ENCODE data around the gene PIP5K1A.
A peak's percentile ranks its signal among the peaks of the same experiment; 100 is the strongest.
"Not testable (repeated sequence)": the region's sequence is repeated elsewhere in the genome, so short reads cannot be mapped to it uniquely, and the experiment has no call there.

The PIP5K1A gene

DNA sequence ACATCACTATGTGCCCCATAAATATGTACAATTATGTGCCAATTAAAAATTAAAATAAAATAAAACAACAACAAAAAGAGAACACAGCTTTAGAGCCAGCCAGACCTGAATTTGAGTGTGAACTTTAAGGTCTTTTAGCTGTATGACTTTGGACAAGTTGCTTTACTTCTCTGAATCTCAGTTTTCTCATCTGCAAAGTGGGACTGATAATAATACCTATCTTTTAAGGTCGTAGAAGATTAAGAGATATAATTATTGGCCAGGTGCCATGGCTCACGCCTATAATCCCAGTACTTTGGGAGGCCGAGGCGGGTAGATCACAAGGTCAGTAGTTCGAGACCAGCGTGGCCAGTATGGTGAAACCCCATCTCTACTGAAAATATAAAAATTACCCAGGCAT, 5.0 kb upstream of the PIP5K1A start:
- DNase-seq (ENCODE audit: low read depth): no peak

DNA sequence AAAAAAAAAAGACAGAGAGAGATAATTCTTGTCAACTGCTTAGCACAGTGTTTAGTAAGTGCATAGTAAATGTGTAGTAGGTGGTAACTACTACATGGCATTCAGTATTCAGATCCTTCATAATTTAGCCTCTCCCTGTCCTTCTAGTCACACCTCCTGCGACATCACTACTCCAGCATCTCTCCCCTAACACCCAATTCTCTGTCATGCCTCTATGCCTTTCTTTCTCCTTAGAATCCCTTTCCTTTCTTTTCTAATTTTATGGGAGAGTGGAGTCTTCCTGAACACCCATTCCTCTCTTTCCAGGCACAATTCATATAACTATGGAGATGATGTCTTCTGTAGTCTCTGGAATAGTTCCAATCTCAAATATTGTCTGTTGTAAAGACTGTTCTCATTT, 4.5 kb upstream of the PIP5K1A start:
- no peak for DNase-seq (ENCODE audit: low read depth)

DNA sequence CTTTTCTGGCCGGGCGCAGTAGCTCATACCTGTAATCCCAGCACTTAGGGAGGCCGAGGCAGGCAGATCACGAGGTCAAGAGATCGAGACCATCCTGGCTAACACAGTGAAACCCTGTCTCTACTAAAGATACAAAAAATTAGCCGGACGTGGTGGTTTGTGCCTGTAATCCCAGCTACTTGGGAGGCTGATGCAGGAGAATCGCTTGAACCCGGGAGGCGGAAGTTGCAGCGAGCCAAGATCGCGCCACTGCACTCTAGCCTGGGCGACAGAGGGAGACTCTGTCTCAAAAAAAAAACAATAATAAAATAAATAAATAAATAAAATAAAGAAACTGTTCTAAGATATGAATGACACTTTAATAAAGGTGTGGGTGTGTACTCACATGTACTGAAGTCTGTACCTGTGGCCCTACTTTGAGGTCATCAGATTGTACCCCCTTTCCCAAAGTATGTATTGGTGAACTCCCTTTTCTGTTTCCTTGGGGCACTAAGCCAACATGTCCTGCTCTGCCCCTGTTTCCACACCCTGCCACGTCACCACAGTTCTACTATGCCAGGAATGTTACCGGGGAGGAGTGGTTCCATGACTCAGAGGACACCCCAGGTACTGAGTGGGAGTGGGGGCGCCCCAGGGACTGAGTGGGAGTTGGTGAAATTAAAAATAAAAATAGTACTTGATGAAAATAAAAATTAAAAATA, 3.3 kb upstream of the PIP5K1A start:
- peak; percentile 51 for DNase-seq (ENCODE audit: low read depth)

DNA sequence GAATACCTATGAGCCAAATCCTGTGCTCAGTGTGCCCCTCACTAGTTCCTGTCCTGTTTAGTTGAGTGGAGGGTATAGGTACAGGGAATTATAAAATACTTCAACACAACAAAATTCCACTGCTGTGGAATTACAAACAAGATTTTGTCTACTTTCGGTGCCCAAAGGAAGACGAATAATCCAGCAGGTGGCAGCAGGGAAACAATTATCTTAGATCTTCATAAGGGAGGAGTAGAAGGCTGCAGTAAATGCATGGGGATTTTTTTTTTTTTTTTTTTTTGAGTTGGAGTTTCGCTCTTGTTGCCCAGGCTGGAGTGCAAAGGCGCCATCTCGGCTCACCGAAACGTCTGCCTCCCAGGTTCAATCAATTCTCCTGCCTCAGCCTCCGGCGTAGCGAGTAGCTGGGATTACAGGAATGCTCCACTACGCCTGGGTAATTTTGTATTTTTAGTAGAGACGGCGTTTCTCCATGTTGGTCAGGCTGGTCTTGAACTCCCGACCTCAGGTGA, 2.0 kb upstream of the PIP5K1A start:
- DNase-seq (ENCODE audit: low read depth): peak; percentile 83

DNA sequence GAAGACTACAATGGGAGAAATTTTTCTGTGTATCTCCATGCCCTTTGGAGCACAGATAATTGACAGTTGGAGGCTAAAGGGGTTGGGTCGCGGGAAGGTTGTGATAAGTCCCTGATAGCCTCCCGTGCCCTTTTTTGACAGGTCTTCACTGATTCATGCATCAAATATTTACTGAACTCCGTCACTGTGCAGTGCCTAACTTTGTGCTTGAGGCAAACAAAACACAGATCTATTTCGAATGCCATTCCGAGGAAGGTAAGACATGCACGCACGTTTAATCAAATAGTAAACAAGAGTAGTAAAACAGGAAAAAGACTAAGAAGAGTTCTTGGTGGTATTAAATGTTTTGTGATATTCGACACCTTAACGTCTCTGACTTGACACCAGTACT, 494 bp upstream of the PIP5K1A start:
- no peak for DNase-seq (ENCODE audit: low read depth)

DNA sequence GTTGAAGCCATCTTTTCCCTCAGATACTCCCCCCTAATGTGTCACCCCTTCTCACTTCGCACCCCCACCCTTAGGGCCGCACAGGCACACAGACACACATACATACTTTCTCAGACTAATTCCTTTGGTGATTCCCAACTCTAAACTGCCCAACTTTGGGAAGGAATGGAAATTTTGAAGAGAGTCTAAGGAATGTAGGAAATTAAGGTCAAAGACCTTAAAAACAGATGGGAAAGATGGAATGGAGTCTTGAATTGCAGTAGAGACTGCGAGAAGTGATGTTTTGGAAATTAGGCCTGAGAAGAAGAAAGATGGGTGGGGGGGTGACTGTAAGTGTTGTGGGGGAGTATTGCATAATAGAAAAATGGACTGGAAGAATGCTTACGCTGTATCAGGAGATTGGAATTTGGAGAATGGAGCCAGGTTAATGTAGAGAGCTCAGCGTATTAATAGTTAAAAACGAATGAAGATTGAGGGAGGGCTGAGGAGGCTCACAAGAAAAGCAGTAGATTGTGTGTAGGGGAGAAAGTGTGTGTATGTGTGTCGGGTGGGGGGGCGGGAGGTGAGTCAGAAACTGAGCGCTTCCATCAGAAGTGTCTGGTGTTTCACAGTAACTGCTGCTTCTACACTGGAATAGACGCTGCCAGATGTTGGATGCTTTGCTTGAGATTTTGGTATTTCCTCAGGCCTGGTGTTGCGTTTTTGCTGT, 1.7 kb downstream of the PIP5K1A start:
- DNase-seq (ENCODE audit: low read depth): peak; percentile 68

DNA sequence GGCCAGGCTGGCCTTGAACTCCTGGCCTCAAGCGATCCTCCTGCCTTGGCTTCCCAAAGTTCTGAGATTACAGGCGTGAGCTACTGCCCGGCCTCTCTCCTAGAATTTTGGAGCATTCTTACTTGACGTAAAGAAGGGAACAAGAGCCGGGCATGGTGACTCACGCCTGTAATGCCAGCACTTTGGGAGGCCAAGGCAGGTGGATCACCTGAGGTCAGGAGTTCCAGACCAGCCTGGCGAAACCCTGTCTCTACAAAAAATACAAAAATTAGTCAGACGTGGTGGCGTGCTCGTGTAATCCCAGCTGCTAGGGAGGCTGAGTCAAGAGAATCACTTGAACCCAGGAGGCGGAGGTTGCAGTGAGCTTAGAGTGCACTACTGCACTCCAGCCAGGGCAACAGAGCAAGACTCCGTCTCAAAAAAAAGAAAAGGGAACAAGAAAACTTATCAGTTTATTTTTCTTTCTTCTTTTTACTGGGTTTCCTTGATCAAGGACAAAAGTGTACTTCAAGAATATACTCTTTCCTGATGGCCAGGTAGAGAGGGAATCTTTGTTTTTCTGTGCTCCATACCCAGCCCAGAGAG, 7.1 kb downstream of the PIP5K1A start:
- DNase-seq (ENCODE audit: low read depth): not testable (repeated sequence)

DNA sequence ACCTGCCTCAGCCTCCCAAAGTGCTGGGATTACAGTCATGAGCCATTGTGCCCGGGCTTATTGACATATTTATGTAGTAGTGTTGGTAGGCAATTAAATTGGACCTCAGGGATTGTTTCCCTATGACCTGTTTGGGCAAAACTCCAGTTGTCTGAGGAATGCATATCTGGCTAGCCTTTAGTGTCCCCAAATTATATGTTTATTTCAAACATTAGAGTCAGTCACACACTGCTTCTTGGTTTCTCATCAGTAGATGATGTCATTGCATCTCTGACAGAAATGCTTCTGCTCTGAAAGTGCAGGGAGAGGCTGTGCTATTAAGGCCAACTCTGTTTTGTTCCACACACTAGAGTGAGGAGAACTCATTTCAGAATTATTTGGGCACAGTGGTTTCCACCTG, 12.5 kb downstream of the PIP5K1A start:
- peak; percentile 9 for DNase-seq (ENCODE audit: low read depth)

DNA sequence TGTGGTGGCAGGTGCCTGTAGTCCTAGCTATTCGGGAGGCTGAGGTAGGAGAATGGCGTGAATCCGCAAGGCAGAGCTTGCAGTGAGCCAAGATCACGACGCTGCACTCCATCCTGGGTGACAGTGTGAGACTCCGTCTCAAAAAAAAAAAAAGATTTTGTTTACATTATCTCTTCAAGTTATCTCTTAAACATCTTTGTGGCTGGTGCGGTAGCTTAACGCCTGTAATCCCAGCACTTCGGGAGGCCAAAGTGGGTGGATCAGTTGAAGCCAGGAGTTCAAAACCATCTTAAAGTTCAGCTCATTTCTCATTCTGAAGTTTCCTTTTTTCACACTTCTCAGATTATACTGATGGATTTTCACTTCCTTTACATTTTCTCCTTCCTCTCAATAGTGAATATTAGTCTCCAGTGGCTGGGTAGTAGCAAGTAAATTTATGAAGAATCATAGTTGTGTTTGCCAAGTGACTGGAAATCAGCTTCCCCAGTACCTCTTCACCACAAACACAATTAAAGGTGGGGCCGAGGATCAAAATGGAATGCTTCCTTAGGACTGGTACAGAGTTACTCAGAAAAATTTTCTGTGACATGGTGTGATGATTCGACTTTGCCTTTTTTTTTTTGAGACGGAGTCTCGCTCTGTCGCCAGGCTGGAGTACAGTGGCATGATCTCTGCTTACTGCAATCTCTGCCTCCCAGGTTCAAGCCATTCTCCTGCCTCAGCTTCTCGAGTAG, 13.8 kb downstream of the PIP5K1A start:
- DNase-seq (ENCODE audit: low read depth): no peak

DNA sequence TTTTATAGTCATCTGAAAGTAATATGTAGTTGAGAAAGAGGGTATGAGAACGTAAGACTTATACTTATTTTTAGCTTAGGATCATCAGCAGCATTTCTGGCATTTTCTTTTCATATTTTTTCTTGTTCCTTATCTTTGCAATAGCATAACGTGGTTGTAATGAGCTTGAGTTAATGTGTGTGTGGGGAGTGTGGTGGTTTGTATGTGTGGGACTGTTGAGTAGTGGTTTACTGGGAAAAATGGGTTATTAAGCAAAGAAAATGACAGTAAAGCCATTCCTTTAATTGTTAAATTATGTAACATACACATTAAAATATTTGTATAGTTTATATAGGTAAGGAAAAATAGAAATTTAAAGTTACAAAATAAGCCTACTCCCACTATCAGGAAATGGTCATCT, 15.2 kb downstream of the PIP5K1A start:
- DNase-seq (ENCODE audit: low read depth): no peak

DNA sequence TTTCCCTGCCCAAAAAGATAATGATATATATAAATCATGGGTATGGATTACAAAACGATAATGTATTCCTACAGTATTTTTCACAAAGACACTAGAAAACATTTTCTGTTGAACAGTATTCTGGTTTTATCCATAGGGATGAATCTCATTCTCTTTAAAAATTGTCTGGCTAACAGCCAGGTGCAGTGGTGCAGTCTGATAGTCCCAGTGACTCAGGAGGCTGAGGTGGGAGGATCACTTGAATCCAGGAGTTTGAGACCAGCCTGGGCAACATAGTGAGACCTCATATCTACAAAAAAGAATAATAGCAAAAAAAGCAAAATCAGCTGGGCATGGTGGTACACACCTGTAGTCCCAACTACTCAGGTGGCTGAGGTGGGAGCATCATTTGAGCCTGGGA, 23.3 kb downstream of the PIP5K1A start:
- no peak for DNase-seq (ENCODE audit: low read depth)

DNA sequence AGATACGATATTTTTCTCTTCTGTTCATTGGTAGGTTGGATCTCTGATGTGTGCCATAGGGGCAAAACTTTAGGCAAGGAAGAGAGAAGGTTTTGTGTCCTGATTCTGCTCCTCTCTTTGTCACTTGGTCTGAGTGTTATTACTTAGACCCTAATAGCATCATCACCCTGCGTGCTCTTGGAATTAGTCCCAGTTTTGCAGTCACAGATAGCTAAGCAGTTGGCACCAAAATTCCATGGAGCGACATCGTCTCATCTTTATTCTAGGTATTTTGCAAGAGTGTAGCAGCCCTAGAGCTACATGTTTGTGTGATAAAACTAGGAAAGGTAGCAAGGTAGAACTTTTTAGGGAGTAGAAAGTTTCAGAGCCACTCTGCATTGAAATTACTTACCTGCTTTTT, 23.8 kb downstream of the PIP5K1A start:
- DNase-seq (ENCODE audit: low read depth): no peak

DNA sequence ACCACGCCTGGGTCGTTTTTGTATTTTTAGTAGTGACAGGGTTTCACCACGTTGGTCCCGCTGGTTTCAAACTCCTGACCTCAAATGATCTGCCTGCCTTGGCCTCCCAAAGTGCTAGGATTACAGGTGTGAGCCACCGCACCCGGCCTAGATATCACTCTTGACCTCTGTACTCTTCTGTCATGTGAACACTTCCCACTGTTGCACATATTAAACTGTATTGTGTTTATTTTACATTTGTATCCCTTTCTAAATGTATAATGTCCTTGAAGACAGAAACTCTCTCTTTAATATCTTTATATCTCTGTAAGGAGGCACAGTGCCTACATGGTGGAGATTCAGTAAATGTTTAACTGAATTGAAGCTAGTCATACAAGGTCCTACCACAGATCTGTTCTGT, 36.9 kb downstream of the PIP5K1A start:
- no peak for DNase-seq (ENCODE audit: low read depth)

DNA sequence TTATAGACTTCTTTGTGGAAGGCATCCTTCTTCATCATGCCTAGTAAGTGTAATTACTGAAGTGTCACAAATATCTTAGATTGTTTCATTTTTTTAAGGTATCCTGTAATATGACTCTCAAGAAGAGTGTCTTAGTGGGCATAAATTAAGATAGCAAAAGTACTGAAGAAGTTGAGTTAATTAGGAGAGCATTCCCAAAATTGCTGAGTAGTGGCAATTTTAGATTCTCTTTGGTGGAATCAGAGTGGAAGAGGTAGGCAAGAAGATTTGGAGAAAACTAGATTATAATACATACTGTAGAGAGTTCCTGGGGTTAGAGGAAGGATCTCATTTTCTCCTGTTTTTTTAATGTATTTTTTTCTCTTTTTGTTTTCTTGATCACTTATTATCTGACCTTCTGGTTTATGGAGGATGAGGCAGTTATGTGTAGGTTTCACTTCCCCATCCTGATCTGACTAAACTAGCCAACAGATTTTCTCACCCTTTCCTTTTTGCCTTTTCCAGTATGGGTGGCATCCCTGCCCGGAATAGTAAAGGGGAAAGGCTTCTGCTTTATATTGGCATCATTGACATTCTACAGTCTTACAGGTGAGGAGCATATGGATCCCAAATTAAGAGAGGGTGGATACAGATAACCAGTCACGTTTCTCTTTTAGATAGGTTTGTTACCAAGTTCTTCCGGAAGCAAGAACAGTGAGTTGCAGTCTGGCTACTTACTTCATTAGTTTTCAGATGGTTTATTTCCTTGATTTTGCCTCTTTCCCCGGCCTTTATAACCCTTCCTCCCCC, 39.5 kb downstream of the PIP5K1A start:
- no peak for DNase-seq (ENCODE audit: low read depth)

DNA sequence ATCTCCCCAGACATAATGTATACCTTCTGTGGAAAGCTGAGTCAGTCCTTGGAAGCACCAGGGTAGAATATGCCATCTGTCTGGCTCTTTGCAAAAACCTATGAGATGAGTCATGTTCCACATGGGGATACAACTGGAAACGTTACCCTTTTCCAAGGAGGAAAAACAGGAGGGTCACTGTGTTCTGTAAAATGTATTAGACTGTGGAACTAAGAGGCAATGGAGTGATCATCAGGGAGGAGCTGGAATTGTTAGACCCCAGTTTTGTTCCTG, 40.1 kb downstream of the PIP5K1A start:
- DNase-seq (ENCODE audit: low read depth): peak; percentile 77

DNA sequence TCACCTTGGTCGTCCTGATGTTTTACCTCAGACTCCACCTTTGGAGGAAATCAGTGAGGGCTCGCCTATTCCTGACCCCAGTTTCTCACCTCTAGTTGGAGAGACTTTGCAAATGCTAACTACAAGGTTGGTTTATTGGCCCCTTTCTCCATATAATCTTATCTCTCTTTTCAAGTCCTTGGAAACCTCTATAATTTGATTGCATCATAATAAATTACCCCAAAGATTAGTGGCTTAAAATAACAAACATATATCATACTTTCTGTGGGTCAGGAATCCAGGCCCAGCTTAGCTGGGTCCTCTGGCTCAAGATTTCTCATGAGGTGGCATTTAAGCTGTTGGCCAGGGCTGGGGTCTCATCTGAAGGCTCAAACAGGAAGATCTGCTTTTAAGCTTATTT, 44.1 kb downstream of the PIP5K1A start:
- DNase-seq (ENCODE audit: low read depth): no peak

DNA sequence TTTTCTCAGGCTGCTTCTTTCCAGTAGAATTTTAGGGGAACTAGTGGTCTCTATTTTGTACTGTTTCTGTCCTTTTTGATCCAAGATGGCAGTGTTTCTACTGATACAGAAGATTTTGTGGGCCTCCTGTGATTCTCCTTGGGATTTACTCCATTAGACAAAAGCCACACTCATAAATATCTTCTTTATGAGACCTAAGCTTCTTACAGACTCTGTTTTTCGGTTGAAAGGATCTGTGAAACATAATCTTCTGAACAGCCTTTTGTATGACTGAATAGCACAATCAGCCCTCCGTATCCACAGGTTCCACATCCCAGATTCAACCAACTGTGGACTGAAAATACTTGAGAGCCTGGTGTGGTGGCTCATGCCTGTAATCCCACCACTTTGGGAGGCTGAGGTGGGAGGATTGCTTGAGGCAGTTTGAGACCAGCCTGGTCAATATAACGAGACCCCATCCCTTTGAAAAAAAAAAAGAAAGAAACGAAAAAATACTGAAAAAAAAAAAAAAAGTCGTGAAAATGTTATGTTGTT, 45.4 kb downstream of the PIP5K1A start:
- no peak for DNase-seq (ENCODE audit: low read depth)

DNA sequence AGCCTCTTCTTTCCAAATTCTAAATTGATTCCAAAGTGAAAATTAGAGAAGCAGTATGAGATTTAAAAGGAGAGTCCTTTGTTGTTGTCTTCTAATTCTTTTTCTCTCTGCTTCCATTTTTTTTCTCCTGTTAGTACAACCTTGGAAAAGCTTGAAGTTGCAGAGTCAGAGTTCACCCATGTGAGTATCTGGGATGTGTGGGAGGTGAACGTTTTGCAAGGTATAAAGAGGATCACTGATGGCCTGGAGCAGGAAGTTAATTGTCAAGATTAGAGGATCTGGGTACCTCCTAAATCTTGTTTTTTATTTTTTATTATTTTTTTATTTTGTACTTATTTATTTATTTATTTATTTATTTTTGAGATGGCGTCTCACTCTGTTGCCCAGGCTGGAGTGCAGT, 48.4 kb downstream of the PIP5K1A start:
- no peak for DNase-seq (ENCODE audit: low read depth)

DNA sequence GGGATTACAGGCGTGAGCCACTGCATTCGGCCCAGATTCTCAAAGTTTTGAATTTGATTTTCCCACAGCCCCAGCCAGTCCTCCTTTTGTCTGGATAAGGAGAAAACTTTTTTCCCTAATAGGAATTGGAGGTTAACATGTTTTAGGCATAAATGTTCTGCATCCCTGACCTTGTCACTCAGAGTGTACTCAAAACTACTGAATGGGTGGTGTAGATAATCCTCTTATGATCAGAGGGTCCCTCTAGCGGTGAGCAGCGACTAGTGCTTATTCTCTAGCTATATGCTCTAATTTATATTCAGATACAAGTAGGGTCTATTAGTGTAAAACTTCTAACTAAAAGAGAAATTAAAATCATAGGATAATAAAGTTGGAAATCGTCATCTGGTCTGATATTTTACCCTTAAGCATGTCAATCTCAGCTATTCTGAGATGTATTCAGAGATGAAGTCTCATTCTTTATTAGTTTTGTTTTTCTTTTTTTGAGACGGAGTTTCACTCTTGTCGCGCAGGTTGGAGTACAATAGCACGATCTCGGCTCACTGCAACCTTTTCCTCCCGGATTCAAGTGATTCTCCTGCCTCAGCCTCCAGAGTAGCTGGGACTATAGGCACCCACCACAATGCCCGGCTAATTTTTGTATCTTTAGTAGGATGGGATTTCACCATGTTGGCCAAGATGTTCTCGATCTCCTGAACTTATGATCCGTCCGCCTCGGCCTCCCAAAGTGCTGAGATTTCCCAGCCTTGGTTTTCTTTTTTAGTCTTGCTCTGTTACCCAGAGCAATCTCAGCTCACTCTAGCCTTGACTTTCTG, 53.5 kb downstream of the PIP5K1A start:
- DNase-seq (ENCODE audit: low read depth): peak; percentile 57

DNA sequence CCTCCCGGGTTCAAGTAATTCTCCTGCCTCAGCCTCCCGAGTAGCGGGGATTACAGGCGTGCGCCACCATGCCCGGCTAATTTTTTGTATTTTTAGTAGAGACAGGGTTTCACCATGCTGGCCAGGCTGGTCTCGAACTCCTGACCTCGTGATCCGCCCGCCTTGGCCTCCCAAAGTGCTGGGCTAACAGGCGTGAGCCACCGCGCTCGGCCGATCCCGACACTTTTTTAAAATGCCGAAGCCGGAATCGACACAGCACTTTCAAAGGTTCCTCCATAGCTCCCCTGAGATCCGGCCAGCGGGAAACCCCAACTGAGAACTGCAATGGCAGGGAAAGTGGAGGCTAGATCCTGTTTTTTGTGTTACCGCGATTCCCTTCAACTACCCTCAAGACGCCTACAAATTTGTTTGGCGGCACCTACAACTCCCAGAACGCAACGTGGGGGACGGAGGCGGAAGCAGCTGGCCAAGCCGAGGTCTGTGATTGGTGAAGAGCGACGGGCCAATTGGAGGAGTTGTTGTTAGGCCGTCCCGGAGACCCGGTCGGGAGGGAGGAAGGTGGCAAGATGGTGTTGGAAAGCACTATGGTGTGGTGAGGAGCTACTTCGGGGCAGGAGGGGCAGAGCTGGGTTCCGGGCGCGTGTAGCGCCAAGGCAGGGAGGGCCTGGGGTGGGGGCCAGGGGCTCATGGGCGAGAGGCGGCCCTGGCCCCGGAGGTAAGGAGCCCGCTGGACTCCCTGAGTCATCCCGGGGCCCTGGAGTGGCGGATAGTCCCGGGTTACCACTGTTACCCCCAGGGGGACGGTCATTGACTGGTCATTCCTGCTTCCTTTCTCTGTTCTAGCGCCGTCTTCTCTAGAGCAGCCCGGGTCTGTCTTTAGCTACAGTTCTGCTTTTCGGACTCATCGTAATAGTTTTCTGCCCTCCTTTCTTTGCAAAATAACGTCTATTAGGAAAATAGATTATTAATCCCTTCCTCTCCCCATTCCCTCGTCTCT, 56.2 kb downstream of the PIP5K1A start, which contains the start of gene PSMD4:
TSS of gene PSMD4 (plus strand) at position 518 of the 997 bp plus-strand sequence. CDS start at position 567, 49 bp downstream.
- peak; percentile 97 for DNase-seq (ENCODE audit: low read depth)
